ENCODE results near the gene ARHGEF2. TPM values are rescaled to one million over a fixed set of nuclear protein-coding genes. Genes with fewer than 3 reads are reported as not detected.
A peak's percentile ranks its signal among the peaks of the same experiment; 100 is the strongest.
"Not testable (repeated sequence)": the region's sequence is repeated elsewhere in the genome, so short reads cannot be mapped to it uniquely, and the experiment has no call there.

ARHGEF2 gene
- total RNA-seq, 1 experiment from 2014 or later: 54.3 TPM

DNA sequence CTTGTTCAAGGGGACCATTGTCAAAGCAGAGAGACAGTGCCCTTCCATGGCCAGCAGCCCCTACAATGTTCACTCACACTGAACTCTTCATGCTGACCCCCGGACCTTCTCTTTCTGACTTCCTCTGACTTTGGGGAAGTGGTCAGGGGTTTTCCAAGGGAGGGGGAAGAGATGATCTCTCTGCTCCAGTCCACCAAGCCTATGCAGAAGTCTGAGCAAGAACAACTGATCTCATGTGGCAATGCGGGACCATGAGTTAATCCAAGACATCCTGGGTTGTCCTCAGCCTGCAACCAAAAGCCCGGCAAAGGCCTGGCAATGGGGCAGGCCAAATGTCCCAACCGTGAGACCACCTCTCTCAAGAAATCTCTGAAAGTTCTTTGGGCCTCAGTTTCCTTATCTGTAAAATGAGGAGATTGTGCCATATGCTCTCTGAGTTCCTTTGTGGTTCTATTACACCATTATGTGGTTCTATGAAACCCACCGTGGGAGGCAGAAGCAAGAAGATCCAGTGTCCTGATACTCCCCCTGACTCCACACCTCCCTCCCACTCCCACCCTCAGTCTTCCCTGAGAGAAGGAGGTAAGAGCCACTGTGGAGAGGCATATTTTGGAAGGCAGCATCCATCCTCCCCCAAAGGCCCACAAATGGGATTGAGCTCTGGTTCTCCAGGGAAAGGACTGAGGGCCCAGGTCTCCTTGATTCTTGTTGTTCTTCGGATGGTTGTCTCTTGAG is 11.8 kb upstream of the ARHGEF2 start:
- DNase-seq (ENCODE audit: low read depth): no peak

DNA sequence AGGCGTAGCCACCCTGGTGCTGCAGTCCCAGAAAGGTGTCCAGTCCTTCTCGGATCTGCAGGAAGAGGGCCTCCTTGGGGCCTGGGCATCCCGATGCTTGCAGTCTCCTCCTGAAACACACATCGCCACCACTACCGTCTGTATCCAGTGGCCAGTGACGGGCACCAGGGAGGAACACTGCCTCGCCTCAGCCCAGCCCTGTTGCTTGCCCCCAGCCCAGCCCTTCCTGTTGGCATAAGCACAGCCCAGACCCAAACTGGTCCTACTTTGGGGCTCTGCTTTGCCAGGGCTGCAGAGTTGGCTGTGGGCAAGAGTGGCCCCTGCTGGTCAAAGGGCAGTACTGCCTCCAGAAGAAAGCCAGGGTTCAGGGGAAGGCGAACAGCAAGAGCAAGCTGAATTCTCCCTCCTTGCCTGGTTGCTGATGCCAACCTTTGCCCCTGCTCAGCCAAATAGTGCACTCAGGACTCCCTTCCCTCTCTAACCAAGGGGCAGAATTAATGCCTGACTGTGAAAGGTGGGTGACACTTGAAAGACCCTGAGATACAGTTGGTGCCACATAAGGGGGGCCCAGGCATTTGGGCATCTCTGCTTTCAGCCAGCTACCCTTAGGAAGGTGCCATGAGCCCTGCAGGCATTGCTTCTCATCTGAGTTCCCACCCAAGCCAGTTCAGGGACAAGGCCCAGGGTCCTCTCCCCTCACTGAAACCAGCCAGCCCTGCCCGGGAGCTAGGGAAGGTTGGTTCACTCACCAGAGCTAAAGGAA is 11.1 kb upstream of the ARHGEF2 start:
- DNase-seq (ENCODE audit: low read depth): peak; percentile 64

- not testable (repeated sequence) for DNase-seq (ENCODE audit: low read depth)
Measured at GRCh38 chr1:155984903-155985645, 6.7 kb upstream of the ARHGEF2 start.

DNA sequence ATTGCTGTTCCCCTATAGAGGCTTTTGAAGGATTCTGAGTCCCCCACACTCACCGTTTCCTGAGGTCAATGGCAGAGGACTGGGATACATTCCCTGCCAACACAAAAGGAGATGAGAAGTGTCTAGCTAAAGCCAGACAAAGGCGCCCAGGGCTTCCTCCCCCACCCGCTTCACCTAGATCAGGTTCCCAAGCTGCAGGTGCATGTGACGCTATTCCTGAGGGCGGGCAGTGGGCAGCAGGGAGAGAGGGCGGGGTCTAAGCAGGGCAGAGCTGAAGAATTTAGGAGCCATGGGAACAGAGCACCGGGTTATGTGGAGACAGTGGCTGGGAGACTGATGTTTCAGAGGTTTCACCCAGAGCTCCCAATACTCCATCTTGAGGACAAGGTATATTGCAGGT is 6.0 kb upstream of the ARHGEF2 start:
- no peak for DNase-seq (ENCODE audit: low read depth)

DNA sequence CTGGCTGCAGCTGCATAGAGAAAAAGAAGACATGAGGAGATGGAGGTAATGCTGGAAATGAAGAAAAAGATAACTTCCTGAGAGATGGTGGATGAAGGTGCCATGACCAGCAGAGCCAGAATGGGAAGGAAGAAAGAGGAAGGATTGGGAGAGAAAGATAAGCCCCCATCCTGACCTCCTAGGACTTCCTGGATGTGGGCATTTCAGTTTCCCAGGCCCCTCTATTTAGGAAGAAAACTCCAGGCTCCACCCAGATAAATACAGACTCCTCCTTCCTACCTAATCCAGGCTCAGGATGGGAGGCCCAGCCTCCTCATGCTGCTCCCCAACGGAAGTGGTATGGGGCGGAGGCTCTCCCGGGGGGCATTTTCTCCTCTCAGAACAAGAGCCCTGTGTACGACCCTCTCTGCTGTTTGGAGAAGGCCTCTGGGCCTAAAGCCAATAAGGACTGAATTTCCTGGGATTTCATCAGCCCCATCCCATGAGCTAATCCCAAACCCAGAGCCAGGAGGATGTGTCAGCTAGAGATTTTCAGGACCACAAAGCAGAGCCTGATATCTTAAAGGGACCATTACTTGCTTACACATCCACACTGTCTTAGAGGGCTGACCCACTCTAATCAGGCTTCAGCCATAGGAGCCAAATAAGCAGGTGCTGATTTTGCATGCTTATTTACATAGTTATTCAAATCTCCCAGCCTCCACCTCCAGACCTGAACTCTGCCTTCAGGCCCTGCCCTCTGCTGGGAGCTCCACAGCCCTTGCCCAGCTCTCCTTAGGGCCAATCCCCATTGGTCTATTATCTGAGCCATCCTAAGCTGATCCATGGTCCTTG is 5.1 kb upstream of the ARHGEF2 start:
- DNase-seq (ENCODE audit: low read depth): peak; percentile 97

- DNase-seq (ENCODE audit: low read depth): no peak
Measured at GRCh38 chr1:155982106-155982505, 3.8 kb upstream of the ARHGEF2 start.

- DNase-seq (ENCODE audit: low read depth): peak; percentile 85
Measured at GRCh38 chr1:155981266-155982088, 3.1 kb upstream of the ARHGEF2 start.

DNA sequence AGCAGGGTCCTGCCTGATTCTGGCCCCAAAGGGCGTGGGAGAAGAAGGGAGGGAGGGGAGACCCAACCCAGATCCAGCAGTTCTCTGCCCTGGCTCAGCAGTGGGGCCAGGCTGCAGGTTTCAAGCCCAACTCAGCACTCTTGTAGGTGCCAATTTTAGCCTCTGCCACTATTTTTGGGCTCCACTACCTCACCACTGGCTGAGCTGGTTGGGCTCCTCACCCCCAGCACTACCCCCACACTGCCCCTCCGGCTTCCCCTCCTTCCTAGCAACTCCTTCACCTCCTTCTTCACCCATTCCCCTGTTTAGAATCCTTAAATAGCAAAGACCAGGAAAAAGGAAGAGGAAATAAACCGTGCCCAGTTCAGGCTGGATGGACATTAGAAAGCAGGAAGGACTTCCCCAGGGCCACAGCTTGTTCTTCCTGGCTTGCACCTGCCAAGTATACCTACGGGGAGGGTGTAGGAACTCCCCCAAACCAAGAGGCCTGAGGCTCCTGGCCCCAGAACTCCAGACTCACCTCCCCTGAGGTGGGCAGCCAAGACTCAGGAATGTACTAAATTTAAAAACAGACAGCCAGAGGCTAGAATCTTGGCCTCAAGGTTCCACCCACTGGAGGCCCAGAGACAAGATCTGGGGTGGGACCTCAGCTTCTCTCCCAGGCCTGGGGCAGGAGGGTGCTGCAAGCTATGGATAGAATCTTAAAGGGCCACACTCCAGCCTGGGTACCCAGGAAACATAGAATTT is 1.4 kb upstream of the ARHGEF2 start:
- peak; percentile 49 for DNase-seq (ENCODE audit: low read depth)

DNA sequence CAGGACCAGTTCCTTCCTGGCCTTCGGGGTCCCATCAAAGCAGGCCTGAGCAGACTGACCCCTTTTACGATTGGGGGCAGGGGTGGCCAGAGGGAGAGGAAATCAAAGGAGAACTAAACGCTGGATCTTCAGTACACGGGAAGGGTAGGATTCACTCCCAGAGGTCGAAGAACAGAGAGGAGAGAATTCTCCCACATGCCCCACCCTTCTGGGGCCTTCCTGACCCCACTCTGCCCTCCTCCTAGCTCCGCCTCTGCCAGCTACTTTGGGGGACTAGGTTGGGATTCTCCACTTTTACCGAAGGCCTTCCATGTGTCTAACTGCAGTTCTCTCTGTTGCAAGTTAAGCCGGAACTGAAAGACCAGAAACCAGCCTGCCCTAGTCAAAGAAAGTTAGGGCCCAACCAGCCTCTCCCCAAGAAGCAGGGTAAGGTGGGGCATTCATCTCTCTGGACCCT is 654 bp upstream of the ARHGEF2 start:
- peak; percentile 54 for DNase-seq (ENCODE audit: low read depth)

DNA sequence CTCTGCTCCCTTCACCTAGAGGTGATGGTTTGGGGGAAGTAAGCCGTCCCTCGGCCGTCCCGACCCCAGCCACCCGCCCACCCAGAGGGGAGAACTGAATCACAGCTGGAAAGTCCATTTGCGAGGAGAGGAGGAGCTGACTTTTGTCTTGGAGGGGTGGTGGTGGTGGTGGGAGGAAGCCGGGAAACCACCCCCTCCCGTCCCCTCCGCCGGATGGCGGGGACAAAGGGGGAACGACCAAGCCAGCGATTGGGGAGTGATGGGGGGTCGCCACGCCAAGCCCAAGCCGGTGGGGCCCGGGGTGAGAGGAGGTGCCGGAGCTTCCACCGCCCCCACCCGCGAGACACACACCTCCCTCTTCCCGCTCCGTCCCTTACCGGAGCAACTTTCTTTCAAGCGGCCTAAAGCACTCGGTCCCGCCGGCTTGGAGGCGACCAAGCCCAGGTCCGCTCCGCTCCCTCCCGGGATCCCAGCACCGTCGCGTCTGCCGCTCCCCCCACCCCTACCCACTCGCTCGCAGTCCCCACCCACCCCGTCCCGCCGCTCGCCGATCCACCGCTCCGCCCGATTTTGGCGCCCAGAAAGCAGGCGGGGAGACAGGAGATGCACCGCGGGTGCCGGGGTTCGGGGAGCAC is 540 bp downstream of the ARHGEF2 start:
- DNase-seq (ENCODE audit: low read depth): peak; percentile 31

- DNase-seq (ENCODE audit: low read depth): no peak
Measured at GRCh38 chr1:155976913-155977689, 1.2 kb downstream of the ARHGEF2 start.

- peak; percentile 77 for DNase-seq (ENCODE audit: low read depth)
Measured at GRCh38 chr1:155976062-155976912, 2.1 kb downstream of the ARHGEF2 start.

DNA sequence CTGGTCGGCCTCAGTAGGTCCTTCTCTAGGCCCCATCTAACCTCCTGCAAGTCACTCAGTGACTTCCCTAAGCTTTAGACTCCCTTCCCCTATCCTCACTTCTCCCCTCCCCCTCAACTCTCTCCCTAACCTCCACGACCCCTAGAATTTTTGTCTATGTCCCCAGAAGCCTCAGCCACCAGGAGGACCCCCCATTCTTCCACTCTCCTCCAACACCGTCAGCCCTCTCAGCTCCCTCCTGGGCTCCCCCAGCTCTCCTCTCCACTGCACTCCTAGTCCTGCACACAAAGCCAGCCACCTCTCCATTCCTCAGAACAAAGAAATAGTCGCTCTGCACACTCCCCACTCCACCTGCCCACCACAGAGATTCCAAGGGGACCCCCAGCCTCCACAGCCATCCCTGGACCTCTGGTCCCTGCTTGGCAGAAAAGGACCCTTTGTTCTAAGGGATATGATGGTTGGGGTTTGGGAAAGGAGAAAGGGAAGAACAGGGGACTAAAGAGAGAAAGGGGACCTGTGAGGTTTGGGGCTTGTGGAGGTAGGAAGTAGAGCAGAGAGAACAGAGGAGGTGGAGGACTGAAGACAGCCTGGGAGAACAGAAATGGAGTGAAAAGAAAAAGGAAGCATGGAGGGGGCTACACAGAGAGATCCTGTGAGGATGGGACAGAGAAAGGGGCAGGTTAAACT is 2.8 kb downstream of the ARHGEF2 start:
- no peak for DNase-seq (ENCODE audit: low read depth)

DNA sequence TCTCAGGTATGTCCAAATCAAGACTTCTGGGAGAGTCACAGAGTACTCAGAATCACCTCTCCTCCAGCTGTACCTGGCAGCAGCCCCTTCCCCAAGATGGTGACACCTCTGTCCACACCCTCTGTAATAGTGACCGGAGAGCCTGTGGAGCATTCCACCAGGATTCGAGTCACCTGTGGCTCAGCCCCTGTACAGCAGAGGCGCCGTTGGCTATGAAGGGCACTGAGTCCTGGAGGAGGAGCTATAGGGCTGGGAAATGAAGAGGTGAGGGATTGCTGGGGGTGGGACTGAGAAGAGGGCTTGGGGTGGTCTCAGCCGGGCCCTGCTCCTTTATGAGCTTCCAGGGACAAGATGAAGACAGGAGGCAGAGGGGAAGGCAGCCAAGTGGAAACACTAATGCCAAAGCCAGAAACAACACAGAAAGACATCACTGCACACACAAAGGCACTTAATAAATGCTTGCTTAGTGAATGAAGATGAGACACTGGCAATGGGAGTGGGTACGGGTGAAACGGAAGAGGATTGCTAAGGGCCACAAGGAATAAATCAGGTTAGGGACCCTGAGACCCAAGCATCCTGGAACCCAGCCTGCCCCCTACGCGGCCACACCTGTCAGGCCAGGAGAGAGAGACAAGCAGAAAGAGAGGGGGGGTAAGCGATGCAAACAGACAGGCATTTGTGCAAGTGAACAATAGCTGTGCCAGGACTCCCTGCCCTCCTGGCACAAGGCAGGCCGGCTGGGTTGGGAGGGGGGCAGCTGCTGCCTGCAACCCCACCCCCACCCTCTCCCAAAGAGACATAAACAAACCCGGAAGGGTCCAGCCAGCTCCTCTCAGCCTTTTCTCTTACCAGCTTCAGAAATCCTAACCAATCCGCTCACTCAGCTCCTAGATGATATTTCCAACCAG is 3.9 kb downstream of the ARHGEF2 start:
- no peak for DNase-seq (ENCODE audit: low read depth)

GRCh38 chr1:155973723-155974122 is 4.6 kb downstream of the ARHGEF2 start:
- DNase-seq (ENCODE audit: low read depth): no peak
